AG04449 (cell line): Measurements from ENCODE around the gene IGFBP3.
"Not testable (repeated sequence)": the region's sequence is repeated elsewhere in the genome, so short reads cannot be mapped to it uniquely, and the experiment has no call there.

Experiments used
- CTCF ChIA-PET: fragments of 350-600 bp; formaldehyde crosslinking; extraction: SDS; loops from one replicate; lab custom pipeline; 2021; ENCODE audit warnings: antibody characterized with exemption; lab: Yijun Ruan, JAX
- POLR2A ChIA-PET: fragments of 400-600, 350-600 bp; formaldehyde crosslinking; extraction: SDS; loops from one replicate; lab custom pipeline; 2020; ENCODE audit warnings: antibody characterized with exemption, inconsistent platforms; lab: Yijun Ruan, JAX
- DNase-seq: peaks from one replicate; pipeline ENCODE4 v3.0.0-alpha.2; 2010; ENCODE audit warnings: low read depth, low spot score
- H3K4me3 ChIP-seq: 2 replicates; pipeline ENCODE4 v1.5.1; 2011; ENCODE audit warnings: low read depth, mild to moderate bottlenecking, control low read depth, low read length
- CTCF ChIP-seq: IDR thresholded peaks from one replicate; pipeline ENCODE4 v1.5.1; 2011; ENCODE audit warnings: mild to moderate bottlenecking, moderate library complexity, low read length, control low read depth, inconsistent platforms; ENCODE audit not compliant: insufficient read depth; ENCODE audit errors: missing control alignments

The IGFBP3 gene

DNA sequence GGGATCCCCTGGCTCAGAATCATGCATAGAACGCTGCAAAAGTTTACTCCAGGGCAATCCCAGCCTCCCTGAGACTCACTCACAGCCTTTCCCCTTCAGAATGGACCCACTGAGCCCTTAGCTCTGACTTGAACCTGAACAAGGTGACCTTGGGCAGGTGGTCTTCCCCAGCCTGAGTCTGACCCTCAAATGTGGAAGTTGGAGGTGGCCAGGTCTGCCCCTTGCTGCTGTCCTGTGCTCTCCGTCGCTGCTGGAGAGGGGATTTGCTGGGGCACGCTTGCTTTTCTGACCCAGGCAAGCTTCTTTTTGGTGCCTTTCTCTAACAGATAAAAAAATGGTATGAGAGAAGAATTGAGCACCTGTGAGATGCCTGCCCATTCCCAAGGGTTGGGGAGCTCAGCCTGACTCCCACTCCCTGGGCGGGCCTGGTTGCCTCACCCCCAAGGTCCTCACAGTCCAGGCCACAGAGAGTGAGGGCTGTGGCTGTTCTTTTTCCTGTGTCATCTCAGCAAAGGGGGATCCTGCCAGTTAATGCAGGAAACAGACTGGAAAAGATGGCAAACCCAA is 46.6 kb upstream of the IGFBP3 start:
- no peak overlapping the region for H3K4me3 ChIP-seq
- ChIA-PET CTCF (interaction anchor here (0.9 kb wide), 1 partner anchor 45 kb away, joined by 3 read pairs; no protein-coding TSS in a partner anchor), POLR2A (no interaction called here)
- no peak for DNase-seq
- TF ChIP-seq CTCF, result no peak

DNA sequence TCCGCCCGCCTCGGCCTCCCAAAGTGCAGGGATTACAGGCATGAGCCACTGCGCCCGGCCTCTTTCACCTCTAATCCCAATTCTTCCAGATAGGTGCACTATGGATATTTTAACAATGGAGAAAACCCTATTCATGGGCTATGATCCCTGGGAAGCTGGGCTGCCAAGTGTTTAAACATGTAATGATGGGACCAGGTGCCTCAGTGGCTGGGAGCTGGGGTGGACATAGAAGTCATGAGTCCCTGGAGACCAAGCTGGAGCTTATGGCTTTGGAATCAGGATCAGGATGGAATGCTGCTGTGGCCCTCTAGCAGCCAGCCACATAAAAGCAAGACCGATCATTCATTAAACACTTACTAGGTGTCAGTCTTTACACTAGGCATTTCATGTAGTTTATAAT is 41.8 kb upstream of the IGFBP3 start:
- ChIA-PET CTCF (interaction anchor here (1.5 kb wide), 1 partner anchor 40 kb away, joined by 5 read pairs; no protein-coding TSS in a partner anchor), POLR2A (no interaction called here)
- DNase-seq, result no peak
- TF ChIP-seq CTCF, result no peak
- no peak overlapping the region for H3K4me3 ChIP-seq

- DNase-seq, result no peak
- ChIA-PET POLR2A (no interaction called here), CTCF (interaction anchor here (1.3 kb wide), 1 partner anchor 35 kb away, joined by 5 read pairs; no protein-coding TSS in a partner anchor)
- H3K4me3 ChIP-seq, result no peak overlapping the region
- no peak for TF ChIP-seq CTCF
Measured at GRCh38 chr7:45957721-45958120, 36.6 kb upstream of the IGFBP3 start.

GRCh38 chr7:45955286-45955685 is 34.2 kb upstream of the IGFBP3 start:
- no peak for TF ChIP-seq CTCF
- ChIA-PET POLR2A (interaction anchor here (0.7 kb wide), 1 partner anchor 18 kb away, joined by 3 read pairs; no protein-coding TSS in a partner anchor), CTCF (interaction anchor here (0.7 to 2.5 kb wide), 2 partner anchors 15 to 33 kb away, joined by 4 to 11 read pairs; no protein-coding TSS in a partner anchor)
- no peak for DNase-seq
- H3K4me3 ChIP-seq, result no peak overlapping the region

- H3K4me3 ChIP-seq, CTCF ChIA-PET, POLR2A ChIA-PET, DNase-seq: not testable (repeated sequence)
Measured at GRCh38 chr7:45953055-45953454, 32.0 kb upstream of the IGFBP3 start.

DNA sequence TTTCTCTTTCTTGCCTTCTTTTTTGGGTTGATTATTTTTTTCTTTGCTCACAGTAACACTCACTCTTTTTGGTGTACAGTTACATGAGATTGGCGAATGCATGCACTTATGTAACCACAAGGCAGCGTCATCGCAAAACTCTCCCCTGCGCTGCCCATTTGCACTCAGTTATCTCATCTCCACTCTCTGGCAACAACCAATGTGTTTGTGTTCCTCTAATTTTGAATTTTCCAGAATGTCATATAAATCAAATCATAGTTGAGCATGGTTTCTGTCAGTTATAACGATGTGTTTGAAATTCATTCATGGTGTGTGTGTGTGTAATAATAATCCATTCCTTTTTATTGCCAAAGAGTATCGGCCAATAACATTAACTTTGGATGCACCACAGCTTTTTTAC is 23.0 kb upstream of the IGFBP3 start:
- no peak for TF ChIP-seq CTCF
- no peak for DNase-seq
- ChIA-PET CTCF (interaction anchor here (1.0 kb wide), 1 partner anchor 21 kb away, joined by 3 read pairs; no protein-coding TSS in a partner anchor), POLR2A (no interaction called here)
- H3K4me3 ChIP-seq, result no peak overlapping the region
